PFSK-1 (cell line): ENCODE data around the gene TXLNB.

Experiments
- POLR2AphosphoS5 ChIP-seq: IDR thresholded peaks from 2 replicates; pipeline ENCODE4 v1.6.1; 2012; ENCODE audit warnings: low read depth, mild to moderate bottlenecking, control low read depth, low read length, moderate library complexity
- SIN3A ChIP-seq: IDR thresholded peaks from 2 replicates; pipeline ENCODE4 v1.6.1; 2012; ENCODE audit warnings: mild to moderate bottlenecking, low read length, moderate library complexity, borderline replicate concordance; ENCODE audit not compliant: insufficient read depth
- TF ChIP-seq, protein P1 (sequence below), 2 experiments: IDR thresholded peaks; 2 replicates each; pipeline versions ENCODE4 v1.6.1 to v1.8.0; 2011 to 2012; ENCODE audit warnings: low read depth in 2 of 2, low read length in 2 of 2, control low read depth in 1 of 2, inconsistent platforms in 1 of 2, mild to moderate bottlenecking in 1 of 2, moderate library complexity in 1 of 2; ENCODE audit not compliant: insufficient read depth in 1 of 2

DNA sequence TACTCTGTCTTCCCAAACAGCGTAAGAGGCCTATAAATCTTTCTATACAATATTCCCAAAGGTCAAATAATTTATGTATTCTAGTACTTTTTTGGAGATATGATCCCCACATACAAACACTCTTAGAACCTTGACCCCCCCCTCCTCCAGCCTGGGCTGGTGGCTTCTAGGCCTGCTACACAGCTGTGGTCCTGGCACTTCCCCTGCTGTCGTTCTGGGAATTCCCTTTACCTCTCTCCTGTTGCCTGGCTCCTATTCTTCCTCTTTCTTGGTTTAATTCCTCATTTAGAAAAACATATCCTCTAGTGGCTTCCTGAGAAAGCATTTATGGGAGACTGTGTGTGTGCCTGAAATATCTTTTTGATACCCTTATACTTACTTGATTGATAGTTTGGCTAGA, 4.1 kb upstream of the TXLNB start:
- TF ChIP-seq POLR2AphosphoS5 (no peak), SIN3A (no peak)
- TF ChIP-seq, protein P1, sequence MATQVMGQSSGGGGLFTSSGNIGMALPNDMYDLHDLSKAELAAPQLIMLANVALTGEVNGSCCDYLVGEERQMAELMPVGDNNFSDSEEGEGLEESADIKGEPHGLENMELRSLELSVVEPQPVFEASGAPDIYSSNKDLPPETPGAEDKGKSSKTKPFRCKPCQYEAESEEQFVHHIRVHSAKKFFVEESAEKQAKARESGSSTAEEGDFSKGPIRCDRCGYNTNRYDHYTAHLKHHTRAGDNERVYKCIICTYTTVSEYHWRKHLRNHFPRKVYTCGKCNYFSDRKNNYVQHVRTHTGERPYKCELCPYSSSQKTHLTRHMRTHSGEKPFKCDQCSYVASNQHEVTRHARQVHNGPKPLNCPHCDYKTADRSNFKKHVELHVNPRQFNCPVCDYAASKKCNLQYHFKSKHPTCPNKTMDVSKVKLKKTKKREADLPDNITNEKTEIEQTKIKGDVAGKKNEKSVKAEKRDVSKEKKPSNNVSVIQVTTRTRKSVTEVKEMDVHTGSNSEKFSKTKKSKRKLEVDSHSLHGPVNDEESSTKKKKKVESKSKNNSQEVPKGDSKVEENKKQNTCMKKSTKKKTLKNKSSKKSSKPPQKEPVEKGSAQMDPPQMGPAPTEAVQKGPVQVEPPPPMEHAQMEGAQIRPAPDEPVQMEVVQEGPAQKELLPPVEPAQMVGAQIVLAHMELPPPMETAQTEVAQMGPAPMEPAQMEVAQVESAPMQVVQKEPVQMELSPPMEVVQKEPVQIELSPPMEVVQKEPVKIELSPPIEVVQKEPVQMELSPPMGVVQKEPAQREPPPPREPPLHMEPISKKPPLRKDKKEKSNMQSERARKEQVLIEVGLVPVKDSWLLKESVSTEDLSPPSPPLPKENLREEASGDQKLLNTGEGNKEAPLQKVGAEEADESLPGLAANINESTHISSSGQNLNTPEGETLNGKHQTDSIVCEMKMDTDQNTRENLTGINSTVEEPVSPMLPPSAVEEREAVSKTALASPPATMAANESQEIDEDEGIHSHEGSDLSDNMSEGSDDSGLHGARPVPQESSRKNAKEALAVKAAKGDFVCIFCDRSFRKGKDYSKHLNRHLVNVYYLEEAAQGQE (IDR thresholded peaks at IDR 0.05; ENCODE audit: insufficient read depth in 1 of 2, low read depth in 2 of 2, low read length in 2 of 2): no peak
